UCSD-AML1 (cell line): ENCODE data around the gene TMEM44.
"Not testable (repeated sequence)": the region's sequence is repeated elsewhere in the genome, so short reads cannot be mapped to it uniquely, and the experiment has no call there.

Experiments
- DNase-seq: peaks from one replicate; lab custom pipeline; 2025; ENCODE audit not compliant: unreplicated experiment; lab: John Stamatoyannopoulos, UW

The TMEM44 gene

GRCh38 chr3:194556086-194557056, 76.8 kb downstream of the TMEM44 start:
- no peak for DNase-seq

- DNase-seq, result no peak
Observed at GRCh38 chr3:194555175-194556062, 77.8 kb downstream of the TMEM44 start.

- no peak for DNase-seq
Observed at GRCh38 chr3:194554473-194555123, 78.6 kb downstream of the TMEM44 start.

- no peak for DNase-seq
Observed at GRCh38 chr3:194552327-194552949, 80.8 kb downstream of the TMEM44 start.

GRCh38 chr3:194549853-194550252, 83.4 kb downstream of the TMEM44 start:
- no peak for DNase-seq

- DNase-seq, result no peak
Observed at GRCh38 chr3:194548346-194549321, 84.6 kb downstream of the TMEM44 start.

GRCh38 chr3:194547042-194547441, 86.2 kb downstream of the TMEM44 start:
- DNase-seq, result no peak

GRCh38 chr3:194545538-194545937, 87.7 kb downstream of the TMEM44 start:
- not testable (repeated sequence) for DNase-seq

- no peak for DNase-seq
Observed at GRCh38 chr3:194543550-194543949, 89.7 kb downstream of the TMEM44 start.

- no peak for DNase-seq
Observed at GRCh38 chr3:194541483-194541882, 91.7 kb downstream of the TMEM44 start.

GRCh38 chr3:194540274-194540905, 92.8 kb downstream of the TMEM44 start:
- DNase-seq, result peak; percentile 47

- no peak for DNase-seq
Observed at GRCh38 chr3:194539498-194539897, 93.7 kb downstream of the TMEM44 start.

- no peak for DNase-seq
Observed at GRCh38 chr3:194537732-194538247, 95.4 kb downstream of the TMEM44 start.
